ENCODE measurements around the gene CSPG4. TPM values are rescaled to one million over a fixed set of nuclear protein-coding genes. Genes with fewer than 3 reads are reported as not detected.
"Not testable (repeated sequence)": the region's sequence is repeated elsewhere in the genome, so short reads cannot be mapped to it uniquely, and the experiment has no call there.

CSPG4 gene
- total and polyA plus RNA-seq, 2 of the 4 experiments (the other 2 are of a cell fraction): 12.4 to 28.4 TPM

DNA sequence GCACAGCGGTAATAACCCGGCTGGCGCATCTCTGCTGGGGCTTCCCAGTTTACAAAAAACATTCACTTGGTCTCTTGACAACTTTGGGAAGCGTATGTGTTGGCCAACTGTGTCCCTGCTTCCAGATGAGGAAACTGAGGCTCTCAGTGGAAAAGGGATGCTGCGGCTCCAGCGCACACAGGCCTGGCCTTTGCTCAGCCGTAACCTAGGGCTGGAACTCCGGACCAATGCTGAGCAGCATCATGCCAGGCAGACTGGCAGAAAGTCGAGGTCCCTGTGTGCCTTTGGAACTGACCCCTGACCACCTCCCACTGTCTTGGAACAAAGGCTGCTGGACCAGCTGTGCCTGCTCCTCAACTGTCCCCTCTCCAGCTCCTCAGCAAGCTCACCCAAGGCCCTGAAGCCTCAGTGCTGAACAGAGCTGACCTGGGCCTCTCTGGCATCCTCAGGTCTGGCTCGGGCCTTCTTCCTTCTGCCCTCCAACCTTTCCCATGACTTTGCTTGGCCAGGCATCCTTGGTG, 2.7 kb upstream of the CSPG4 start:
- H2AK5ac ChIP-seq (ENCODE audit: low read depth, low read length): peak overlapping the region; percentile 69; the same call in 1 of the 2 replicates
- H2AK9ac ChIP-seq (replicated peaks; ENCODE audit: low read depth, low read length, poor library complexity); H4K20me1 ChIP-seq (ENCODE audit: insufficient read depth, low read length); H3K4ac ChIP-seq (ENCODE audit: low read depth, low read length); H2BK5ac ChIP-seq (ENCODE audit: low read depth, low read length, poor library complexity, severe bottlenecking); H3K27me3 ChIP-seq (ENCODE audit: control insufficient read depth, insufficient read depth, low read length); POLR2A ChIA-PET (ENCODE audit: unreplicated experiment); intact Hi-C loops (cut with micrococcal nuclease); H2BK15ac ChIP-seq (ENCODE audit: low read depth, low read length); H3K9ac ChIP-seq (ENCODE audit: low read depth, low read length); H3K23ac ChIP-seq (ENCODE audit: low read depth, low read length); in situ Hi-C loops (cut with MboI; ENCODE audit: low sequenced_read_pairs); H2AFZ ChIP-seq (replicated peaks; ENCODE audit: low read length, poor library complexity); H4K5ac ChIP-seq (ENCODE audit: low read depth, low read length); H3K4me2 ChIP-seq (ENCODE audit: low read depth, low read length); H3K27ac ChIP-seq (ENCODE audit: insufficient read depth, low read length); H4K8ac ChIP-seq (ENCODE audit: low read depth in 2 of 2, low read length in 2 of 2); dilution Hi-C loops (cut with HindIII; ENCODE audit: low sequenced_read_pairs, unreplicated experiment); H2BK20ac ChIP-seq (ENCODE audit: low read depth, low read length); H3K18ac ChIP-seq (ENCODE audit: low read depth, low read length); CTCF ChIA-PET; BruUV-seq (replicated peaks); DNase-seq; H2BK120ac ChIP-seq (ENCODE audit: low read depth, low read length); H4K91ac ChIP-seq (ENCODE audit: insufficient read depth, low read depth, low read length); ATAC-seq (ENCODE audit: low read depth); H3K36me3 ChIP-seq (ENCODE audit: control insufficient read depth, insufficient read depth, low read length); H3K14ac ChIP-seq (replicated peaks; ENCODE audit: low read depth, low read length); H3K4me3 ChIP-seq (ENCODE audit: insufficient read depth, low read depth, low read length); H3K56ac ChIP-seq (ENCODE audit: extremely low read depth, insufficient read depth, low read length); H3K9me3 ChIP-seq (ENCODE audit: control insufficient read depth, insufficient read depth, low read length): not testable (repeated sequence)
- H3K79me1 ChIP-seq (ENCODE audit: low read depth in 1 of 2, low read length in 2 of 2): peaks cover 0 to 14% of the 10 kb centered on the region in 2 experiments; a peak in 1 of 4 replicates
- peaks cover 26% of the 10 kb centered on the region for H3K4me1 ChIP-seq (ENCODE audit: control insufficient read depth, insufficient read depth, low read length)
- WGBS, 2 experiments (ENCODE audit: extremely low coverage in 2 of 2, insufficient read length in 1 of 2): no CpG with 5 or more reads among the region's 10 CpGs
- peaks cover 20% of the 10 kb centered on the region for H3K9me1 ChIP-seq (ENCODE audit: insufficient read depth, low read length)

All from IMR-90 (cell line).